OCI-LY3 (cell line): ENCODE results near the gene RFPL3.

Experiments
- EZH2phosphoT487 ChIP-seq: fragments of 200-600 bp; shearing (Covaris generic); IDR thresholded peaks from 2 replicates; pipeline ENCODE4 v1.6.1; 2018; ENCODE audit warnings: antibody characterized with exemption, mixed run types, low read depth
- TF ChIP-seq, protein P1 (sequence below): fragments of 200-600, 300-600 bp; sonication (generic); IDR thresholded peaks from 2 replicates; pipeline ENCODE4 v1.5.1; 2014; ENCODE audit warnings: antibody characterized with exemption, low read length, low read depth

DNA sequence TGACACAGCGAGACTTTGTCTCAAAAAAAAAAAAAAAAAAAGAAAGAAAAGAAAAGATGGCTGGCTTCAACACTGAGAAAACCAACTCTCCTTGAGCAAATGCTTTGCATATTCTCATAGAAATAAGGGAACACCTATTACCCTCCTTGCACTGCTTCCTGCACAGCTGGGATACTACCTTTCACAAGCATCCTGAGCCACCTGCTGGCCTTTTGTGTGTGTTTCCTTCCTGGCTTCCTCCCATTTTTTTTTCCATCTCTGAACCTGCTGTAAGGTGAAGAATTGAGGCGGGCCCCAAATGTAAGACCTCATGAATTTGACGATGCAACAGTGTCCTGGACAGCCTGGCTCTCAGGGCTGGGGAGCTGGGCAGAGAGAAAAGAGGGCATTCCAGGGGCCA is 1.9 kb upstream of the RFPL3 start:
- TF ChIP-seq, protein P1, sequence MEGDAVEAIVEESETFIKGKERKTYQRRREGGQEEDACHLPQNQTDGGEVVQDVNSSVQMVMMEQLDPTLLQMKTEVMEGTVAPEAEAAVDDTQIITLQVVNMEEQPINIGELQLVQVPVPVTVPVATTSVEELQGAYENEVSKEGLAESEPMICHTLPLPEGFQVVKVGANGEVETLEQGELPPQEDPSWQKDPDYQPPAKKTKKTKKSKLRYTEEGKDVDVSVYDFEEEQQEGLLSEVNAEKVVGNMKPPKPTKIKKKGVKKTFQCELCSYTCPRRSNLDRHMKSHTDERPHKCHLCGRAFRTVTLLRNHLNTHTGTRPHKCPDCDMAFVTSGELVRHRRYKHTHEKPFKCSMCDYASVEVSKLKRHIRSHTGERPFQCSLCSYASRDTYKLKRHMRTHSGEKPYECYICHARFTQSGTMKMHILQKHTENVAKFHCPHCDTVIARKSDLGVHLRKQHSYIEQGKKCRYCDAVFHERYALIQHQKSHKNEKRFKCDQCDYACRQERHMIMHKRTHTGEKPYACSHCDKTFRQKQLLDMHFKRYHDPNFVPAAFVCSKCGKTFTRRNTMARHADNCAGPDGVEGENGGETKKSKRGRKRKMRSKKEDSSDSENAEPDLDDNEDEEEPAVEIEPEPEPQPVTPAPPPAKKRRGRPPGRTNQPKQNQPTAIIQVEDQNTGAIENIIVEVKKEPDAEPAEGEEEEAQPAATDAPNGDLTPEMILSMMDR, result peak; percentile 20
- TF ChIP-seq EZH2phosphoT487, result no peak
